ENCODE data around the gene EFEMP2.

- TF ChIP-seq CTCF (conservative IDR thresholded peaks at IDR 0.05; ENCODE audit: low read depth, low read length) (peak; percentile 63), EZH2 (IDR thresholded peaks at IDR 0.05; ENCODE audit: borderline replicate concordance, low read depth, low read length, poor library complexity, severe bottlenecking) (no peak)
These were observed 39.3 kb upstream of the EFEMP2 start for GRCh38 chr11:65911682-65912568.

Data from A673 (cell line).